ENCODE data around the gene APOBEC4.

APOBEC4 gene

DNA sequence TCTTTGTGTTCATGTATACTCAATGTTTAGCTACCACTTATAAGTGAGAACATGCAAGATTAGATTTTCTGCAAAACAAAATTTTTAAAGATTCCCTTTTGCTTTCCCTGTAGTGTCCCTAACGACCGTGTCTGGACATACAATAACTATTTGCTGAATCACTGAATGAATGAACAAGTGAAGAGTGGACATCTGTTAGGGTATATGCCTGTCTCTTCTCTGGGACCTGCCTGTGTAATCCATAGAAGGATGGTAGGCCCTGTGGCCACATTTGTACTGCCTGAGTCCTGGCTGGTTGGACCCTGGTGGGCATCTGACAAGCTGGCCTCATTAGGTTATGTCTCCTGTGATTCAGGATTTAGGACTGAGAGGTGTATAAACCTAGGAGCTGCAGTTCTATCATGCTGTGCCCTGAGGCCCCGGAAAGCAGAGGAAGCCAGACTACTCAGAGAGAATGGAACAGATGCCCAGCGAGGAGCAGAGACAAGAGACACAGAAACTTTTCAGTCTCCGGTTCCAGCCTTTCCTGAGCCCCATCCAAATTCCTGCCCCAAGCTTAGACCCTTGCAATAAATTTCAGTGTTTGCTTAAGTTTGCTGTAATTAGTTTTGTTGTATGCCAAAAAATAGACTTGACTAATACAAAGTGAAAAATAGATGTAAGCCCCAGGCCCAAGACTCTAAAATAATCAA, 55.3 kb downstream of the APOBEC4 start:
- no peak for DNase-seq

- DNase-seq: no peak
Observed at GRCh38 chr1:183596500-183596899, 56.6 kb downstream of the APOBEC4 start.
